Natural killer cell (primary cell): ENCODE results near the gene TRANK1. TPM values are rescaled to one million over a fixed set of nuclear protein-coding genes. Genes with fewer than 3 reads are reported as not detected.
A peak's percentile ranks its signal among the peaks of the same experiment; 100 is the strongest.

Experiments used
- ATAC-seq, 3 donors: fragments of 150-1000 bp in 2 of 3; fragments of 200-7000 bp in 1 of 3; cut with Tn5 transposase; 1 replicate in 1 of 3; 2 replicates in 2 of 3; pipeline ENCODE4 v1.10.0; 2021; ENCODE audit warnings: mild to moderate bottlenecking in 2 of 3, moderate library complexity in 2 of 3
- DNase-seq, 2 donors: peaks; one replicate each; pipeline versions ENCODE4 v3.0.0 to v3.0.0-alpha.2; 2013 to 2021; ENCODE audit warnings: mixed read lengths in 1 of 2
- H3K27ac ChIP-seq: one replicate; pipeline ENCODE4 v1.5.1; 2013; ENCODE audit warnings: mild to moderate bottlenecking, low read length
- H3K27me3 ChIP-seq: one replicate; pipeline ENCODE4 v1.6.1; 2013; ENCODE audit warnings: low read length; ENCODE audit not compliant: control insufficient read depth, insufficient read depth
- H3K36me3 ChIP-seq: one replicate; pipeline ENCODE4 v1.6.1; 2013; ENCODE audit warnings: low read length; ENCODE audit not compliant: control insufficient read depth, insufficient read depth
- H3K4me1 ChIP-seq: one replicate; pipeline ENCODE4 v1.6.1; 2013; ENCODE audit warnings: low read length; ENCODE audit not compliant: control insufficient read depth, insufficient read depth
- H3K4me3 ChIP-seq: one replicate; pipeline ENCODE4 v1.5.1; 2013; ENCODE audit warnings: low read length
- H3K9me3 ChIP-seq: one replicate; pipeline ENCODE4 v1.6.1; 2013; ENCODE audit warnings: low read length; ENCODE audit not compliant: control insufficient read depth, insufficient read depth
- H3K27ac Mint-ChIP-seq, 2 donors: one replicate each; pipeline ENCODE4 v1.8.0; 2022; ENCODE audit warnings: mild to moderate bottlenecking in 2 of 2, mixed read lengths in 2 of 2, moderate library complexity in 1 of 2
- H3K27me3 Mint-ChIP-seq, 2 donors: one replicate each; pipeline ENCODE4 v1.8.0; 2022; ENCODE audit warnings: low read depth in 2 of 2, mixed read lengths in 2 of 2
- H3K36me3 Mint-ChIP-seq: one replicate; pipeline ENCODE4 v1.8.0; 2022; ENCODE audit warnings: mixed read lengths
- H3K4me1 Mint-ChIP-seq, 2 donors: one replicate each; pipeline ENCODE4 v1.8.0; 2022; ENCODE audit warnings: mixed read lengths in 2 of 2
- H3K4me3 Mint-ChIP-seq: one replicate; pipeline ENCODE4 v1.8.0; 2022; ENCODE audit warnings: mild to moderate bottlenecking, moderate library complexity, mixed read lengths
- H3K9me3 Mint-ChIP-seq, 2 donors: one replicate each; pipeline ENCODE4 v1.8.0; 2022; ENCODE audit warnings: mixed read lengths in 2 of 2
- WGBS: methylation state at CpG from one replicate; pipeline ENCODE4 v1.1.7; 2013; ENCODE audit warnings: missing lambda C conversion rate; ENCODE audit not compliant: insufficient coverage; 5-methylcytosine and 5-hydroxymethylcytosine counted together
- intact Hi-C: fragments of 100-400 bp; cut with micrococcal nuclease; formaldehyde crosslinking; loops from one replicate; pipeline ENCODE4 v1.14.2; 2022
- total RNA-seq, 4 donors: library from RNA; stranded (reverse); fragments of 120-200 nt in 1 of 4; gene quantifications; one replicate each; pipeline versions ENCODE4 v1.2.3 to v1.2.4, GENCODE V29; 2013 to 2022
- TF ChIP-seq, protein P1 (sequence below): fragments of 200-600 bp; IDR thresholded peaks from one replicate; pipeline ENCODE4 v1.8.0; 2022; ENCODE audit warnings: antibody characterized with exemption

The TRANK1 gene
- total RNA-seq, 3 donors from 2014 or later (not counting 1 experiment from before 2014, with no cell fraction given): 105 to 158 (median 139) TPM

- ATAC-seq: peak; percentile 21 to 59 (median 54)
- Mint-ChIP-seq H3K9me3 (no peaks in the 10 kb centered on the region), H3K4me3 (peak overlapping the region; percentile 86), H3K36me3 (no peaks in the 10 kb centered on the region), H3K4me1 (peaks cover 54 to 63% of the 10 kb centered on the region in 2 donors), H3K27me3 (no peaks in the 10 kb centered on the region), H3K27ac (peak overlapping the region; percentile 93 to 95)
- H3K27me3 ChIP-seq: no peaks in the 10 kb centered on the region
- WGBS: 100% methylated on average over 1 of the region's 3 CpGs
- TF ChIP-seq, protein P1, sequence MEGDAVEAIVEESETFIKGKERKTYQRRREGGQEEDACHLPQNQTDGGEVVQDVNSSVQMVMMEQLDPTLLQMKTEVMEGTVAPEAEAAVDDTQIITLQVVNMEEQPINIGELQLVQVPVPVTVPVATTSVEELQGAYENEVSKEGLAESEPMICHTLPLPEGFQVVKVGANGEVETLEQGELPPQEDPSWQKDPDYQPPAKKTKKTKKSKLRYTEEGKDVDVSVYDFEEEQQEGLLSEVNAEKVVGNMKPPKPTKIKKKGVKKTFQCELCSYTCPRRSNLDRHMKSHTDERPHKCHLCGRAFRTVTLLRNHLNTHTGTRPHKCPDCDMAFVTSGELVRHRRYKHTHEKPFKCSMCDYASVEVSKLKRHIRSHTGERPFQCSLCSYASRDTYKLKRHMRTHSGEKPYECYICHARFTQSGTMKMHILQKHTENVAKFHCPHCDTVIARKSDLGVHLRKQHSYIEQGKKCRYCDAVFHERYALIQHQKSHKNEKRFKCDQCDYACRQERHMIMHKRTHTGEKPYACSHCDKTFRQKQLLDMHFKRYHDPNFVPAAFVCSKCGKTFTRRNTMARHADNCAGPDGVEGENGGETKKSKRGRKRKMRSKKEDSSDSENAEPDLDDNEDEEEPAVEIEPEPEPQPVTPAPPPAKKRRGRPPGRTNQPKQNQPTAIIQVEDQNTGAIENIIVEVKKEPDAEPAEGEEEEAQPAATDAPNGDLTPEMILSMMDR: no peak
- DNase-seq: no peak
- peak overlapping the region; percentile 95 for H3K27ac ChIP-seq
- intact Hi-C loops: loop anchor here (5.0 kb wide), 1 partner anchor 82 kb away; no protein-coding TSS in a partner anchor
- H3K9me3 ChIP-seq: no peaks in the 10 kb centered on the region
- H3K36me3 ChIP-seq: peaks cover 25% of the 10 kb centered on the region
- no peak overlapping the region for H3K4me3 ChIP-seq
- H3K4me1 ChIP-seq: peaks cover 34% of the 10 kb centered on the region
These were observed 69.5 kb downstream of the TRANK1 start for GRCh38 chr3:36875397-36875796.

- H3K27ac Mint-ChIP-seq: peak overlapping the region; percentile 93 to 95
- Histone ChIP-seq H3K27me3 (no peaks in the 10 kb centered on the region), H3K4me3 (no peak overlapping the region), H3K4me1 (peaks cover 34% of the 10 kb centered on the region), H3K36me3 (peaks cover 31% of the 10 kb centered on the region), H3K9me3 (no peaks in the 10 kb centered on the region), H3K27ac (peak overlapping the region; percentile 95)
- ATAC-seq (no peak), DNase-seq (no peak)
- H3K4me1 Mint-ChIP-seq: peaks cover 51 to 60% of the 10 kb centered on the region in 2 donors
- H3K9me3 Mint-ChIP-seq: no peaks in the 10 kb centered on the region
- no peaks in the 10 kb centered on the region for H3K27me3 Mint-ChIP-seq
- WGBS: 100% methylated on average over 1 of the region's 2 CpGs
- intact Hi-C loops: no loop called here
- H3K36me3 Mint-ChIP-seq: no peaks in the 10 kb centered on the region
- TF ChIP-seq, protein P1: no peak
- peak overlapping the region; percentile 86 for H3K4me3 Mint-ChIP-seq
These were observed 70.4 kb downstream of the TRANK1 start for GRCh38 chr3:36874424-36874823.

DNA sequence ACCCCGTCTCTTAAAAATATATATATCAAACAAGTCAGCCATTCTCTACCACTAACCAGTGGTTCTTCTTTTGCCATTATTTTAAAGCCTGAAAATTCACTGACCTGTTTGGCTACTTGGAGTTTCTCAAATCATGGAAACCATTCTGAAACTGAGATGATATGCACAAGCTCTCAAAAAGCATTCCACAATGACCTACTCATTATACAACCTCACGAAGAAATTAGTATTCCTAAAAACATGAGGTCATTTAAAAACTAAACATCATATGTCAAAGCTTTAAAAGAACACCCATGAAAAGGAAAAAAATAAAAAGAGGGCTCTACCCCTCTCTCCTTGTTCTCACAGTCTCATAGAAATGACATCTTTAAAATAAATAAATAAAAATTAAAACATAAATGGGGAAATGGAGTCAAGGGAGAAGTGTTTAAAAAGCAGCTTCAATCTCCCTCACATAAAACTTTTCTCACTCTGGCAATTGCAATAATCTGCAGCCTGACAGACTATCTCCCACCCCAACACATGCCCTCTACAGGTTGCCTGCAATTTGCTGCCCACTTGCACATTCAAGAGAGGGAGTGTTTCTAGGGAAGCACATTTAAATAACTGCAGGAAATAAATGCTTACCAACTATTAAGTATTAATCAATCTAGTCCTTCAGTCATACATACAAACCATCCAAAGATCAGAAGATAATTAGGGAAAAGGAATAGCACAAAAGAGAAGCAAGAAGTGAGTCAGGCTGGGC is 73.3 kb downstream of the TRANK1 start:
- 100% methylated on average over 2 of the region's 2 CpGs for WGBS
- peaks cover 50 to 52% of the 10 kb centered on the region in 2 donors for H3K4me1 Mint-ChIP-seq
- intact Hi-C loops: no loop called here

More for the DNA sequence above, 73.3 kb downstream of the TRANK1 start:
- peaks cover 6% of the 10 kb centered on the region for H3K36me3 Mint-ChIP-seq
- H3K4me1 ChIP-seq: peaks cover 28% of the 10 kb centered on the region
- H3K27ac Mint-ChIP-seq: peak overlapping the region; percentile 29 to 95
- H3K4me3 ChIP-seq: no peak overlapping the region
- DNase-seq: no peak
- peaks cover 42% of the 10 kb centered on the region for H3K36me3 ChIP-seq
- TF ChIP-seq, protein P1: no peak
- H3K27ac ChIP-seq: no peak overlapping the region
- H3K27me3 ChIP-seq: no peaks in the 10 kb centered on the region
- H3K9me3 ChIP-seq: no peaks in the 10 kb centered on the region
- H3K9me3 Mint-ChIP-seq: no peaks in the 10 kb centered on the region
- H3K27me3 Mint-ChIP-seq: no peaks in the 10 kb centered on the region
- no peak for ATAC-seq
- H3K4me3 Mint-ChIP-seq: no peak overlapping the region
